Liver (tissue), 9 donors: ENCODE data around the gene NOS3. TPM values are rescaled to one million over a fixed set of nuclear protein-coding genes. Genes with fewer than 3 reads are reported as not detected.

Source experiments
- DNase-seq: peaks from one replicate; pipeline ENCODE4 v3.0.0-alpha.2; 2017; ENCODE audit warnings: low spot score
- H3K27ac ChIP-seq, 2 donors: one replicate each; pipeline ENCODE4 v1.7.0; 2013; ENCODE audit warnings: inconsistent platforms in 2 of 2, low read length in 2 of 2, control low read depth in 1 of 2, low read depth in 1 of 2, mild to moderate bottlenecking in 1 of 2
- H3K27me3 ChIP-seq, 4 donors: one replicate each; pipeline versions ENCODE4 v1.6.1 to v1.7.0; 2013; ENCODE audit warnings: low read length in 3 of 4, inconsistent platforms in 1 of 4, mild to moderate bottlenecking in 1 of 4, moderate library complexity in 1 of 4; ENCODE audit not compliant: control insufficient read depth in 4 of 4, insufficient read depth in 4 of 4
- H3K36me3 ChIP-seq, 4 donors: one replicate each; pipeline versions ENCODE4 v1.6.1 to v1.7.0; 2013; ENCODE audit warnings: low read length in 3 of 4, mild to moderate bottlenecking in 3 of 4, low read depth in 1 of 4, moderate library complexity in 1 of 4; ENCODE audit not compliant: control insufficient read depth in 4 of 4, insufficient read depth in 3 of 4
- H3K4me1 ChIP-seq, 4 donors: one replicate each; pipeline versions ENCODE4 v1.6.1 to v1.7.0; 2013; ENCODE audit warnings: low read length in 3 of 4, mild to moderate bottlenecking in 3 of 4, moderate library complexity in 1 of 4; ENCODE audit not compliant: control insufficient read depth in 4 of 4, insufficient read depth in 4 of 4
- H3K4me3 ChIP-seq, 3 donors: one replicate each; pipeline versions ENCODE4 v1.6.1 to v1.7.0; 2013; ENCODE audit warnings: low read length in 3 of 3, control low read depth in 1 of 3, low read depth in 1 of 3, mild to moderate bottlenecking in 1 of 3
- H3K9ac ChIP-seq, 2 donors: one replicate each; pipeline ENCODE4 v1.7.0; 2013; ENCODE audit warnings: low read length in 2 of 2, mild to moderate bottlenecking in 2 of 2, moderate library complexity in 2 of 2, control low read depth in 1 of 2, low read depth in 1 of 2
- H3K9me3 ChIP-seq, 4 donors: one replicate each; pipeline versions ENCODE4 v1.6.1 to v1.7.0; 2013; ENCODE audit warnings: low read length in 3 of 4; ENCODE audit not compliant: control insufficient read depth in 4 of 4
- EGR1 ChIP-seq, 2 donors: IDR thresholded peaks; 2 replicates each; pipeline ENCODE4 v1.6.1; 2016 to 2018; ENCODE audit warnings: antibody characterized with exemption in 2 of 2, low read depth in 2 of 2
- FOXA1 ChIP-seq: IDR thresholded peaks from 2 replicates; pipeline ENCODE4 v1.6.1; 2016; ENCODE audit warnings: antibody characterized with exemption
- FOXA2 ChIP-seq: IDR thresholded peaks from 2 replicates; pipeline ENCODE4 v1.6.1; 2016; ENCODE audit warnings: antibody characterized with exemption
- GABPA ChIP-seq, 2 donors: IDR thresholded peaks in 1 of 2; conservative IDR thresholded peaks in 1 of 2; 2 replicates each; pipeline ENCODE4 v1.6.1; 2016; ENCODE audit warnings: antibody characterized with exemption in 2 of 2, mild to moderate bottlenecking in 1 of 2, moderate library complexity in 1 of 2
- HNF4A ChIP-seq, 2 donors: conservative IDR thresholded peaks; 2 replicates each; pipeline ENCODE4 v1.6.1; 2016; ENCODE audit warnings: antibody characterized with exemption in 2 of 2, mild to moderate bottlenecking in 2 of 2
- HNF4G ChIP-seq: IDR thresholded peaks from 2 replicates; pipeline ENCODE4 v1.6.1; 2016; ENCODE audit warnings: antibody characterized with exemption
- JUND ChIP-seq, 2 donors: IDR thresholded peaks; 2 replicates each; pipeline ENCODE4 v1.6.1; 2016; ENCODE audit warnings: antibody characterized with exemption in 2 of 2
- NR2F2 ChIP-seq: IDR thresholded peaks from 2 replicates; pipeline ENCODE4 v1.6.1; 2016; ENCODE audit warnings: antibody characterized with exemption
- RAD21 ChIP-seq, 2 donors: IDR thresholded peaks; 2 replicates each; pipeline ENCODE4 v1.6.1; 2016; ENCODE audit warnings: antibody characterized with exemption in 2 of 2, mild to moderate bottlenecking in 2 of 2
- RXRA ChIP-seq, 2 donors: IDR thresholded peaks; 2 replicates each; pipeline ENCODE4 v1.6.1; 2017 to 2018; ENCODE audit warnings: antibody characterized with exemption in 2 of 2, mild to moderate bottlenecking in 1 of 2
- SP1 ChIP-seq: IDR thresholded peaks from 2 replicates; pipeline ENCODE4 v1.6.1; 2018; ENCODE audit warnings: antibody characterized with exemption, mild to moderate bottlenecking
- TAF1 ChIP-seq: conservative IDR thresholded peaks from 2 replicates; pipeline ENCODE4 v1.6.1; 2016; ENCODE audit warnings: antibody characterized with exemption, mild to moderate bottlenecking
- YY1 ChIP-seq: IDR thresholded peaks from 2 replicates; pipeline ENCODE4 v1.6.1; 2016; ENCODE audit warnings: antibody characterized with exemption, mild to moderate bottlenecking
- WGBS: extraction: QIAGEN DNeasy Blood & Tissue Kit; methylation state at CpG from one replicate; pipeline ENCODE4 v1.1.7; 2013; 5-methylcytosine and 5-hydroxymethylcytosine counted together
- polyA plus RNA-seq, 2 donors: library from polyadenylated mRNA; stranded (reverse) in 1 of 2; unstranded in 1 of 2; fragments of 200-250 nt in 1 of 2; fragments of >200 nt in 1 of 2; fragmentation: Nextera tagmentation in 1 of 2; extraction: Ambion mirVana in 1 of 2; gene quantifications; one replicate each; pipeline versions ENCODE4 v1.2.1 to v1.2.3, GENCODE V29; 2013 to 2015
- total RNA-seq, 2 donors: library from RNA; depleted of rRNA; stranded (reverse); fragments of >200 nt; gene quantifications; one replicate each; pipeline ENCODE4 v1.2.3, GENCODE V29; 2014
- TF ChIP-seq, protein P1 (sequence below): fragments of 150-350 bp; IDR thresholded peaks from 2 replicates; pipeline ENCODE4 v1.5.1; 2017; ENCODE audit warnings: improper control_type of control experiment, low read depth, low read length; ENCODE audit not compliant: missing input control
- TF ChIP-seq, protein P2 (sequence below): IDR thresholded peaks from 2 replicates; pipeline ENCODE4 v1.6.1; 2016; ENCODE audit warnings: antibody characterized with exemption
- TF ChIP-seq, protein P3 (sequence below): IDR thresholded peaks from 2 replicates; pipeline ENCODE4 v1.6.1; 2016; ENCODE audit warnings: antibody characterized with exemption
- TF ChIP-seq, protein P4 (sequence below): IDR thresholded peaks from 2 replicates; pipeline ENCODE4 v1.6.1; 2016; ENCODE audit warnings: antibody characterized with exemption, mild to moderate bottlenecking
- TF ChIP-seq, protein P5 (sequence below): IDR thresholded peaks from 2 replicates; pipeline ENCODE4 v1.6.1; 2016; ENCODE audit warnings: antibody characterized with exemption
- donor health status: healthy.
- donor health status: healthy.
- donor health status: healthy.
- donor health status: healthy.
- donor health status: healthy.

The NOS3 gene
- total and polyA plus RNA-seq, 4 donors, result 1.6 to 6.1 (median 5.1) TPM

DNA sequence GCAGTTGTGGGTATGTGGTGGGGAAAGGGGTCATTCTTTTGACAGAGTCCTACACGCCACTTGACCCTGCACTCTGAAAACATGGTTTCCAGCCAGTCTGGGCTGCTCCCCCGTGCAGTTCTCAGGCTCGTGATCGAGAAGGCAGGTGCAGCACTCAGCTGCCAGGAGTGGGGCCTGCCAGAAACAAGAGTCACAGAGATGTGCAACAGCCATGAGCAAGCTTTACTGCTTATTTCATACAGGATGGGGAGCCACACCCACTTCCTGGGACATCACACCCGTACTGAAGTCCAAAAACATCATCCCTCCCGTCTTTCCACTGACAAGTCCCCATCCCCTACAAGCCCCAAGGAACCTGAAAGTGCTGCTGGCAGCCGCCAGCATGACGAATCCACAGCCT lies 24.1 kb downstream of the NOS3 start:
- Histone ChIP-seq H3K9ac (no peak overlapping the region), H3K27ac (no peak overlapping the region), H3K4me3 (no peak overlapping the region), H3K9me3 (no peaks in the 10 kb centered on the region), H3K4me1 (peaks cover 6 to 28% (median 14%) of the 10 kb centered on the region in 4 donors), H3K27me3 (peaks cover 0 to 4% (median under 1%) of the 10 kb centered on the region in 4 donors), H3K36me3 (no peaks in the 10 kb centered on the region)
- no peak for DNase-seq
- TF ChIP-seq TAF1, result no peak
- TF ChIP-seq, protein P1, sequence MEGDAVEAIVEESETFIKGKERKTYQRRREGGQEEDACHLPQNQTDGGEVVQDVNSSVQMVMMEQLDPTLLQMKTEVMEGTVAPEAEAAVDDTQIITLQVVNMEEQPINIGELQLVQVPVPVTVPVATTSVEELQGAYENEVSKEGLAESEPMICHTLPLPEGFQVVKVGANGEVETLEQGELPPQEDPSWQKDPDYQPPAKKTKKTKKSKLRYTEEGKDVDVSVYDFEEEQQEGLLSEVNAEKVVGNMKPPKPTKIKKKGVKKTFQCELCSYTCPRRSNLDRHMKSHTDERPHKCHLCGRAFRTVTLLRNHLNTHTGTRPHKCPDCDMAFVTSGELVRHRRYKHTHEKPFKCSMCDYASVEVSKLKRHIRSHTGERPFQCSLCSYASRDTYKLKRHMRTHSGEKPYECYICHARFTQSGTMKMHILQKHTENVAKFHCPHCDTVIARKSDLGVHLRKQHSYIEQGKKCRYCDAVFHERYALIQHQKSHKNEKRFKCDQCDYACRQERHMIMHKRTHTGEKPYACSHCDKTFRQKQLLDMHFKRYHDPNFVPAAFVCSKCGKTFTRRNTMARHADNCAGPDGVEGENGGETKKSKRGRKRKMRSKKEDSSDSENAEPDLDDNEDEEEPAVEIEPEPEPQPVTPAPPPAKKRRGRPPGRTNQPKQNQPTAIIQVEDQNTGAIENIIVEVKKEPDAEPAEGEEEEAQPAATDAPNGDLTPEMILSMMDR, result no peak
- TF ChIP-seq HNF4A (conservative IDR thresholded peaks at IDR 0.05), result no peak
- no peak for TF ChIP-seq FOXA1
- no peak for TF ChIP-seq RXRA (IDR thresholded peaks at IDR 0.05)
- no peak for TF ChIP-seq HNF4G
- TF ChIP-seq GABPA (IDR thresholded peaks at IDR 0.05 in 1 of 2, conservative IDR thresholded peaks at IDR 0.05 in 1 of 2), result no peak
- TF ChIP-seq, protein P2, sequence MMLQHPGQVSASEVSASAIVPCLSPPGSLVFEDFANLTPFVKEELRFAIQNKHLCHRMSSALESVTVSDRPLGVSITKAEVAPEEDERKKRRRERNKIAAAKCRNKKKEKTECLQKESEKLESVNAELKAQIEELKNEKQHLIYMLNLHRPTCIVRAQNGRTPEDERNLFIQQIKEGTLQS, result no peak
- TF ChIP-seq, protein P3, sequence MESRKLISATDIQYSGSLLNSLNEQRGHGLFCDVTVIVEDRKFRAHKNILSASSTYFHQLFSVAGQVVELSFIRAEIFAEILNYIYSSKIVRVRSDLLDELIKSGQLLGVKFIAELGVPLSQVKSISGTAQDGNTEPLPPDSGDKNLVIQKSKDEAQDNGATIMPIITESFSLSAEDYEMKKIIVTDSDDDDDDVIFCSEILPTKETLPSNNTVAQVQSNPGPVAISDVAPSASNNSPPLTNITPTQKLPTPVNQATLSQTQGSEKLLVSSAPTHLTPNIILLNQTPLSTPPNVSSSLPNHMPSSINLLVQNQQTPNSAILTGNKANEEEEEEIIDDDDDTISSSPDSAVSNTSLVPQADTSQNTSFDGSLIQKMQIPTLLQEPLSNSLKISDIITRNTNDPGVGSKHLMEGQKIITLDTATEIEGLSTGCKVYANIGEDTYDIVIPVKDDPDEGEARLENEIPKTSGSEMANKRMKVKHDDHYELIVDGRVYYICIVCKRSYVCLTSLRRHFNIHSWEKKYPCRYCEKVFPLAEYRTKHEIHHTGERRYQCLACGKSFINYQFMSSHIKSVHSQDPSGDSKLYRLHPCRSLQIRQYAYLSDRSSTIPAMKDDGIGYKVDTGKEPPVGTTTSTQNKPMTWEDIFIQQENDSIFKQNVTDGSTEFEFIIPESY, result no peak
- TF ChIP-seq SP1, result no peak
- TF ChIP-seq FOXA2, result no peak
- 73% methylated on average over 8 of the region's 8 CpGs for WGBS

DNA sequence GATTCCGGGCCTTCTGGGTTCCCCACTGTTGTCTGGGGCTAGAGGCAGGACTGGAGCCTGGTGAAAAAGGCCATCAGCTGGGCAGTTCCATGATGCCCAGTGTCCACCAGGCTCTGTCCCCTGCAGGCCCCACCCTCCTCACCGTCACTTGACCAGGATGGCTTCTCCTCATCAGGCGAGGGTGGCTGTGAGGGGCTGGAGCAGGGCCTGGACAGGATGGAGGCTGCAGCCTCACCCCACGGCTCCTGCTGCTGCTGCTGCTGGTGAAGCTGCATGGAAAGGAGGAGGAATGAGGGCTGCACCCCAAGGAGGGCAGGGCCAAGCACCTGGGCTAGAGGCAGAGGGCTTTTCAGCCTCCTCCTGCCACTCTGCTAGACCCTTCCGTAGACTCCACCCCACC lies 25.1 kb downstream of the NOS3 start:
- no peak overlapping the region for H3K9ac ChIP-seq
- no peak overlapping the region for H3K27ac ChIP-seq
- H3K36me3 ChIP-seq, result no peaks in the 10 kb centered on the region
- H3K4me3 ChIP-seq, result no peak overlapping the region
- no peak for DNase-seq
- TF ChIP-seq GABPA (IDR thresholded peaks at IDR 0.05 in 1 of 2, conservative IDR thresholded peaks at IDR 0.05 in 1 of 2) (no peak), YY1 (no peak), RAD21 (IDR thresholded peaks at IDR 0.05) (no peak), SP1 (no peak), JUND (IDR thresholded peaks at IDR 0.05) (no peak), NR2F2 (no peak), TAF1 (no peak), EGR1 (IDR thresholded peaks at IDR 0.05; ENCODE audit: low read depth in 2 of 2) (no peak), HNF4G (no peak), HNF4A (conservative IDR thresholded peaks at IDR 0.05) (no peak), RXRA (IDR thresholded peaks at IDR 0.05) (no peak), FOXA2 (no peak), FOXA1 (no peak)
- TF ChIP-seq, protein P1, result no peak
- TF ChIP-seq, protein P4, sequence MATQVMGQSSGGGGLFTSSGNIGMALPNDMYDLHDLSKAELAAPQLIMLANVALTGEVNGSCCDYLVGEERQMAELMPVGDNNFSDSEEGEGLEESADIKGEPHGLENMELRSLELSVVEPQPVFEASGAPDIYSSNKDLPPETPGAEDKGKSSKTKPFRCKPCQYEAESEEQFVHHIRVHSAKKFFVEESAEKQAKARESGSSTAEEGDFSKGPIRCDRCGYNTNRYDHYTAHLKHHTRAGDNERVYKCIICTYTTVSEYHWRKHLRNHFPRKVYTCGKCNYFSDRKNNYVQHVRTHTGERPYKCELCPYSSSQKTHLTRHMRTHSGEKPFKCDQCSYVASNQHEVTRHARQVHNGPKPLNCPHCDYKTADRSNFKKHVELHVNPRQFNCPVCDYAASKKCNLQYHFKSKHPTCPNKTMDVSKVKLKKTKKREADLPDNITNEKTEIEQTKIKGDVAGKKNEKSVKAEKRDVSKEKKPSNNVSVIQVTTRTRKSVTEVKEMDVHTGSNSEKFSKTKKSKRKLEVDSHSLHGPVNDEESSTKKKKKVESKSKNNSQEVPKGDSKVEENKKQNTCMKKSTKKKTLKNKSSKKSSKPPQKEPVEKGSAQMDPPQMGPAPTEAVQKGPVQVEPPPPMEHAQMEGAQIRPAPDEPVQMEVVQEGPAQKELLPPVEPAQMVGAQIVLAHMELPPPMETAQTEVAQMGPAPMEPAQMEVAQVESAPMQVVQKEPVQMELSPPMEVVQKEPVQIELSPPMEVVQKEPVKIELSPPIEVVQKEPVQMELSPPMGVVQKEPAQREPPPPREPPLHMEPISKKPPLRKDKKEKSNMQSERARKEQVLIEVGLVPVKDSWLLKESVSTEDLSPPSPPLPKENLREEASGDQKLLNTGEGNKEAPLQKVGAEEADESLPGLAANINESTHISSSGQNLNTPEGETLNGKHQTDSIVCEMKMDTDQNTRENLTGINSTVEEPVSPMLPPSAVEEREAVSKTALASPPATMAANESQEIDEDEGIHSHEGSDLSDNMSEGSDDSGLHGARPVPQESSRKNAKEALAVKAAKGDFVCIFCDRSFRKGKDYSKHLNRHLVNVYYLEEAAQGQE, result no peak
- TF ChIP-seq, protein P3, result no peak
- TF ChIP-seq, protein P2, result no peak
- TF ChIP-seq, protein P5, sequence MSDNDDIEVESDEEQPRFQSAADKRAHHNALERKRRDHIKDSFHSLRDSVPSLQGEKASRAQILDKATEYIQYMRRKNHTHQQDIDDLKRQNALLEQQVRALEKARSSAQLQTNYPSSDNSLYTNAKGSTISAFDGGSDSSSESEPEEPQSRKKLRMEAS, result no peak
- WGBS, result 81% methylated on average over 5 of the region's 5 CpGs
- no peaks in the 10 kb centered on the region for H3K9me3 ChIP-seq
- H3K4me1 ChIP-seq, result peaks cover 6 to 25% (median 13%) of the 10 kb centered on the region in 4 donors
- peaks cover 0 to 4% (median under 1%) of the 10 kb centered on the region in 4 donors for H3K27me3 ChIP-seq
